MCF 10A (cell line): ENCODE data around the gene NECTIN2. TPM values are rescaled to one million over a fixed set of nuclear protein-coding genes. Genes with fewer than 3 reads are reported as not detected.
A peak's percentile ranks its signal among the peaks of the same experiment; 100 is the strongest.

Source experiments
- BruUV-seq: library from RNA; stranded (reverse); fragments of 400-500 nt; replicated peaks from 2 replicates; lab custom pipeline; 2021; lab: Mats Ljungman, UMichigan
- CTCF ChIA-PET: fragments of 300-600 bp; sonication (Branson Sonifier 250); formaldehyde crosslinking; extraction: SDS; loops from one replicate; lab custom pipeline; 2021; ENCODE audit warnings: antibody characterized with exemption, inconsistent platforms; lab: Yijun Ruan, JAX
- POLR2A ChIA-PET: fragments of 300-600, 350-650 bp; sonication (Branson Sonifier 250); formaldehyde crosslinking; extraction: SDS; loops from one replicate; lab custom pipeline; 2020; ENCODE audit warnings: antibody characterized with exemption, inconsistent platforms; lab: Yijun Ruan, JAX
- DNase-seq: peaks from one replicate; pipeline ENCODE4 v3.0.0-alpha.2; 2018; ENCODE audit not compliant: unreplicated experiment
- H3K27ac Mint-ChIP-seq: one replicate; pipeline ENCODE4 v1.8.0; 2022; ENCODE audit warnings: mild to moderate bottlenecking, low read depth, mixed read lengths; ENCODE audit not compliant: unreplicated experiment
- H3K27me3 Mint-ChIP-seq: one replicate; pipeline ENCODE4 v1.8.0; 2022; ENCODE audit warnings: mixed read lengths; ENCODE audit not compliant: insufficient read depth, unreplicated experiment
- H3K36me3 Mint-ChIP-seq: one replicate; pipeline ENCODE4 v1.8.0; 2022; ENCODE audit warnings: mild to moderate bottlenecking, moderate library complexity, mixed read lengths; ENCODE audit not compliant: insufficient read depth, unreplicated experiment
- H3K4me1 Mint-ChIP-seq: one replicate; pipeline ENCODE4 v1.8.0; 2022; ENCODE audit warnings: mixed read lengths; ENCODE audit not compliant: insufficient read depth, unreplicated experiment
- H3K4me3 Mint-ChIP-seq: one replicate; pipeline ENCODE4 v1.8.0; 2022; ENCODE audit warnings: mild to moderate bottlenecking, moderate library complexity, mixed read lengths; ENCODE audit not compliant: unreplicated experiment
- H3K9me3 Mint-ChIP-seq: one replicate; pipeline ENCODE4 v1.8.0; 2022; ENCODE audit warnings: mixed read lengths; ENCODE audit not compliant: unreplicated experiment
- intact Hi-C: fragments of 100-400 bp; cut with micrococcal nuclease; formaldehyde crosslinking; loops from 2 replicates; pipeline ENCODE4 v1.14.1; 2022
- total RNA-seq: library from RNA; stranded (reverse); gene quantifications from 2 replicates; pipeline ENCODE4 v1.2.3, GENCODE V29; 2022
- TF ChIP-seq, protein P1 (sequence below): fragments of 200-600 bp; IDR thresholded peaks from one replicate; pipeline ENCODE4 v1.8.0; 2022; ENCODE audit warnings: antibody characterized with exemption, mild to moderate bottlenecking; ENCODE audit not compliant: unreplicated experiment

Gene NECTIN2
- total RNA-seq, 1 experiment from 2014 or later = 46.5 TPM

DNA sequence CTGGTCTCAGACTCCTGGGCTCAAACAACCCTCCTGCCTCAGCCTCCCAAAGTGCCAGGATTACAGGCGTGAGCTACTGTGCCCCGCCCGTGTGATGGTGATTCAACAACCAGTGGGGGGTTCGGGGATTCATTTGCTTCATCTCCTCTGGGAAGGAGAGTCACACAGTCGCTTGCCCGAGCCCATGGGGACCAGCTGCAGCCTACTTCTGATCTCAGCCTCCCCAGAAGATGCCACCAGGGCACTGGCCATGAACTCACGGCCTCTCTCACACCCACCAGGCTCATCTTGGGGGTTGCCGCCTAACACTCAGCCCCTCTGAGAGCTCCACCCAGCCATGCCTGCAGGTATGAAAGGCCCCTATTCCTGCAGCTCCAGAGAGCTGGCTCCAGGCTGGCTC is 51.7 kb downstream of the NECTIN2 start:
- Mint-ChIP-seq H3K4me1 (peaks cover 6% of the 10 kb centered on the region), H3K9me3 (no peaks in the 10 kb centered on the region), H3K27me3 (no peaks in the 10 kb centered on the region), H3K27ac (no peak overlapping the region), H3K36me3 (peaks cover 98% of the 10 kb centered on the region), H3K4me3 (no peak overlapping the region)
- no TSS peak for BruUV-seq
- CTCF ChIA-PET = interaction anchor here (0.6 kb wide), 2 partner anchors 246 to 275 kb away, joined by 4 to 5 read pairs; no protein-coding TSS in a partner anchor
- DNase-seq = no peak
- TF ChIP-seq, protein P1, sequence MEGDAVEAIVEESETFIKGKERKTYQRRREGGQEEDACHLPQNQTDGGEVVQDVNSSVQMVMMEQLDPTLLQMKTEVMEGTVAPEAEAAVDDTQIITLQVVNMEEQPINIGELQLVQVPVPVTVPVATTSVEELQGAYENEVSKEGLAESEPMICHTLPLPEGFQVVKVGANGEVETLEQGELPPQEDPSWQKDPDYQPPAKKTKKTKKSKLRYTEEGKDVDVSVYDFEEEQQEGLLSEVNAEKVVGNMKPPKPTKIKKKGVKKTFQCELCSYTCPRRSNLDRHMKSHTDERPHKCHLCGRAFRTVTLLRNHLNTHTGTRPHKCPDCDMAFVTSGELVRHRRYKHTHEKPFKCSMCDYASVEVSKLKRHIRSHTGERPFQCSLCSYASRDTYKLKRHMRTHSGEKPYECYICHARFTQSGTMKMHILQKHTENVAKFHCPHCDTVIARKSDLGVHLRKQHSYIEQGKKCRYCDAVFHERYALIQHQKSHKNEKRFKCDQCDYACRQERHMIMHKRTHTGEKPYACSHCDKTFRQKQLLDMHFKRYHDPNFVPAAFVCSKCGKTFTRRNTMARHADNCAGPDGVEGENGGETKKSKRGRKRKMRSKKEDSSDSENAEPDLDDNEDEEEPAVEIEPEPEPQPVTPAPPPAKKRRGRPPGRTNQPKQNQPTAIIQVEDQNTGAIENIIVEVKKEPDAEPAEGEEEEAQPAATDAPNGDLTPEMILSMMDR = no peak
- intact Hi-C loops = no loop called here
- POLR2A ChIA-PET = interaction anchor here (0.6 kb wide), 1 partner anchor 1205 kb away, joined by 4 read pairs; no protein-coding TSS in a partner anchor

DNA sequence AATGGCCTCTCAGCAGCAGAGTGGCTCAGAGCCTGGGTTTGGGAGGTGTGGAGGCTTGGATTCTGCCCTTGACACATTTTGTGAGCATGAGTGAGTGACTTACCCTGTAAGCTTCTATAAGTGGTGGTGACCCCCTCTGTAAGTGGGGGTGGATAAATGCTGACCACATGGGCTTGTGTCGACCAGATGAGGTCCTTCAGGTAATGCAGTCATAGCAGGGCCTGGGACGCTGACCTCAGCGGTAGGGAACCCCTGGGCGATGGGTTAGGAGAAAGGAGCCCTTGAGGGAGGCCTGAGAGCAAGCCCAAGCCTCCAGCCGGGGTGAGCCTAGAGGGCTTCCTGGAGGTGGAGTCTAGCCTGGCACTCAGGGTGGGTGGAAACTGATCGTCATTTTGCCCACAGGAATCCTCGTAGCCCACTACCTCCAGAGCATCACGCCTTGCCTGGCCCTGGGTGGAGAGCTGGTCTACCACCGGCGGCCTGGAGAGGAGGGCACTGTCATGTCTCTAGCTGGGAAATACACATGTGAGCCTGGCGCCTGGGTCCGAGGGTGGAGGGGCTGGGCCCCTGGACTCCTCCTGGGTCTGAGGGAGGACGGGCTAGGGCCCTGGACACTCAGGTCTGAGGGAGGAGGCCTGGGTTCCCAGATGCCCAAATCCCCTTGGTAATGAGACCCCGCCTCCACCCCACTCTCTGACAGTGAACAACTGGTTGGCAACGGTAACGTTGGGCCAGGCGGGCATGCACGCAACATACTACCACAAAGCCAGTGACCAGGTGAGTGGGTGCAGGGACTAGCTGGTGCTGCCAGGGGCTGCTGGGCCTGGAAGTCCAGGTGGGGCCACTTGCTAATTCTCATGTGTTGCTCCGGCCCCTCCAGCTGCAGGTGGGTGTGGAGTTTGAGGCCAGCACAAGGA is 54.5 kb downstream of the NECTIN2 start:
- Mint-ChIP-seq H3K36me3 (peaks cover 80% of the 10 kb centered on the region), H3K27ac (no peak overlapping the region), H3K4me3 (no peak overlapping the region), H3K9me3 (no peaks in the 10 kb centered on the region), H3K4me1 (no peaks in the 10 kb centered on the region), H3K27me3 (peaks cover under 1% of the 10 kb centered on the region)
- DNase-seq = no peak
- TF ChIP-seq, protein P1 = no peak
- no TSS peak for BruUV-seq
- CTCF ChIA-PET = interaction anchor here (0.8 to 2.4 kb wide), 2 partner anchors 24 to 52 kb away, joined by 3 to 12 read pairs; no protein-coding TSS in a partner anchor
- POLR2A ChIA-PET = interaction anchor here (0.7 kb wide), 1 partner anchor 144 kb away, joined by 4 read pairs; no protein-coding TSS in a partner anchor
- intact Hi-C loops = no loop called here

DNA sequence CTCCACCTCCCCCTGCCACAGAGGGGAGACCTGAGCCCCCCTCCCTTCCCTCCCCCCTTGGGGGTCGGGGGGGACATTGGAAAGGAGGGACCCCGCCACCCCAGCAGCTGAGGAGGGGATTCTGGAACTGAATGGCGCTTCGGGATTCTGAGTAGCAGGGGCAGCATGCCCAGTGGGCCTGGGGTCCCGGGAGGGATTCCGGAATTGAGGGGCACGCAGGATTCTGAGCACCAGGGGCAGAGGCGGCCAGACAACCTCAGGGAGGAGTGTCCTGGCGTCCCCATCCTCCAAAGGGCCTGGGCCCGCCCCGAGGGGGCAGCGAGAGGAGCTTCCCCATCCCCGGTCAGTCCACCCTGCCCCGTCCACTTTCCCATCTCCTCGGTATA is 57.1 kb downstream of the NECTIN2 start:
- TF ChIP-seq, protein P1 = no peak
- peaks cover 10% of the 10 kb centered on the region for H3K27me3 Mint-ChIP-seq
- no peaks in the 10 kb centered on the region for H3K9me3 Mint-ChIP-seq
- H3K27ac Mint-ChIP-seq = no peak overlapping the region
- intact Hi-C loops = loop anchor here (1.0 kb wide), 1 partner anchor 48 kb away; no protein-coding TSS in a partner anchor
- peaks cover 7% of the 10 kb centered on the region for H3K4me1 Mint-ChIP-seq
- ChIA-PET POLR2A (interaction anchor here (0.7 to 1.3 kb wide), 3 partner anchors 8 to 171 kb away, joined by 3 to 4 read pairs (median 4); partner anchors contain the start of gene CLPTM1), CTCF (interaction anchor here (0.6 to 3.9 kb wide), 17 partner anchors 9 to 1135 kb away, joined by 3 to 49 read pairs (median 4); partner anchors contain the start of gene TOMM40)
- peaks cover 60% of the 10 kb centered on the region for H3K36me3 Mint-ChIP-seq
- no peak overlapping the region for H3K4me3 Mint-ChIP-seq
- DNase-seq = no peak
- BruUV-seq = TSS peak; percentile 80
